HepG2 (cell line): ENCODE measurements around the gene WDHD1. TPM values are rescaled to one million over a fixed set of nuclear protein-coding genes. Genes with fewer than 3 reads are reported as not detected.

Experiments
- ATAD3A ChIP-seq: sonication (generic); formaldehyde crosslinking; IDR thresholded peaks from 2 replicates; pipeline ENCODE4 v1.4.0; 2020; ENCODE audit warnings: missing genetic modification reagents
- BRD4 ChIP-seq: sonication (generic); formaldehyde crosslinking; IDR thresholded peaks from 2 replicates; pipeline ENCODE4 v1.4.0; 2020; ENCODE audit warnings: missing genetic modification reagents
- CBFB ChIP-seq: sonication (generic); formaldehyde crosslinking; IDR thresholded peaks from 2 replicates; pipeline ENCODE4 v1.4.0; 2020; ENCODE audit warnings: missing genetic modification reagents
- ESRRA ChIP-seq: sonication (generic); formaldehyde crosslinking; IDR thresholded peaks from 2 replicates; pipeline ENCODE4 v1.5.1; 2020; ENCODE audit warnings: mild to moderate bottlenecking, low read depth, missing genetic modification reagents
- HNRNPL ChIP-seq: fragments of 200-400 bp; formaldehyde crosslinking; IDR thresholded peaks from 2 replicates; pipeline ENCODE4 v1.6.1; 2017; ENCODE audit warnings: mild to moderate bottlenecking, low read depth, low read length
- IKZF4 ChIP-seq: sonication (generic); formaldehyde crosslinking; IDR thresholded peaks from 2 replicates; pipeline ENCODE4 v1.5.1; 2020; ENCODE audit warnings: borderline replicate concordance, mild to moderate bottlenecking, low read depth, missing genetic modification reagents; ENCODE audit errors: not compliant biosample characterization
- KDM4B ChIP-seq: sonication (generic); formaldehyde crosslinking; IDR thresholded peaks from 2 replicates; pipeline ENCODE4 v1.4.0; 2020; ENCODE audit warnings: missing genetic modification reagents
- SCMH1 ChIP-seq: sonication (generic); formaldehyde crosslinking; IDR thresholded peaks from 2 replicates; pipeline ENCODE4 v1.9.0; 2021; ENCODE audit warnings: missing genetic modification reagents, mild to moderate bottlenecking, borderline replicate concordance
- SOX13 ChIP-seq, 3 experiments: fragments of 450-650 bp in 1 of 3; sonication (generic) in 1 of 3; formaldehyde crosslinking in 1 of 3; IDR thresholded peaks in 2 of 3; conservative IDR thresholded peaks in 1 of 3; 2 replicates each; pipeline versions ENCODE4 v1.5.0 to v1.6.1; 2016 to 2020; ENCODE audit warnings: antibody characterized with exemption in 1 of 3, mild to moderate bottlenecking in 1 of 3, missing compliant biosample characterization in 1 of 3, missing genetic modification reagents in 1 of 3, moderate library complexity in 1 of 3
- SP140L ChIP-seq: sonication (generic); formaldehyde crosslinking; IDR thresholded peaks from 2 replicates; pipeline ENCODE4 v1.4.0; 2020; ENCODE audit warnings: missing genetic modification reagents, borderline replicate concordance
- SP2 ChIP-seq: sonication (generic); formaldehyde crosslinking; IDR thresholded peaks from 2 replicates; pipeline ENCODE4 v1.5.1; 2020; ENCODE audit warnings: mild to moderate bottlenecking, missing genetic modification reagents
- TCF12 ChIP-seq, 2 experiments: fragments of 450-650 bp in 1 of 2; sonication (generic) in 1 of 2; formaldehyde crosslinking in 1 of 2; IDR thresholded peaks; 2 replicates each; pipeline versions ENCODE4 v1.6.1 to v1.8.0; 2017 to 2022; ENCODE audit warnings: antibody characterized with exemption in 1 of 2, mild to moderate bottlenecking in 1 of 2, missing genetic modification reagents in 1 of 2, moderate library complexity in 1 of 2
- THYN1 ChIP-seq: sonication (generic); formaldehyde crosslinking; IDR thresholded peaks from 2 replicates; pipeline ENCODE4 v1.8.1; 2023; ENCODE audit warnings: low read depth, mild to moderate bottlenecking, moderate library complexity, missing genetic modification reagents, borderline replicate concordance
- YY1 ChIP-seq: IDR thresholded peaks from 2 replicates; pipeline ENCODE4 v1.6.1; 2011; ENCODE audit warnings: low read length, low read depth, moderate library complexity, mild to moderate bottlenecking; ENCODE audit not compliant: insufficient read depth, insufficient replicate concordance
- ZEB1 ChIP-seq: IDR thresholded peaks from 2 replicates; pipeline ENCODE4 v1.6.1; 2012; ENCODE audit warnings: mild to moderate bottlenecking, low read depth, inconsistent platforms; ENCODE audit not compliant: insufficient replicate concordance
- ZNF292 ChIP-seq: sonication (generic); formaldehyde crosslinking; IDR thresholded peaks from 2 replicates; pipeline ENCODE4 v1.8.1; 2022; ENCODE audit warnings: mild to moderate bottlenecking, low read depth, missing genetic modification reagents, borderline replicate concordance
- ZNF772 ChIP-seq: sonication (generic); formaldehyde crosslinking; IDR thresholded peaks from 2 replicates; pipeline ENCODE4 v1.5.0; 2020; ENCODE audit warnings: mild to moderate bottlenecking, missing genetic modification reagents
- ZNF775 ChIP-seq: sonication (generic); formaldehyde crosslinking; IDR thresholded peaks from 2 replicates; pipeline ENCODE4 v1.4.0; 2020; ENCODE audit warnings: missing genetic modification reagents, mild to moderate bottlenecking, moderate library complexity, borderline replicate concordance
- polyA plus RNA-seq, 8 experiments: library from polyadenylated mRNA; depleted of rRNA in 3 of 8; stranded (reverse) in 7 of 8; unstranded in 1 of 8; fragments of >200 nt; fragmentation: Illumina TruSeq in 4 of 8; extraction: Trizol in 4 of 8; gene quantifications; 2 replicates each; pipeline versions ENCODE4 v1.2.1 to v1.2.3, GENCODE V29; 2011 to 2016; ENCODE audit warnings: low read depth in 4 of 8, missing spikeins in 1 of 8, mixed read lengths in 1 of 8; ENCODE audit not compliant: insufficient read depth in 1 of 8
- total RNA-seq, 5 experiments: library from RNA; depleted of rRNA; stranded (reverse); fragments of >200 nt; fragmentation: Illumina TruSeq; extraction: Trizol; gene quantifications; 2 replicates each; pipeline ENCODE4 v1.2.3, GENCODE V29; 2016; ENCODE audit warnings: low read depth in 1 of 5
- TF ChIP-seq, protein P1 (sequence below): sonication (generic); formaldehyde crosslinking; IDR thresholded peaks from 2 replicates; pipeline ENCODE4 v1.8.0; 2022; ENCODE audit warnings: low read depth, missing genetic modification reagents
- TF ChIP-seq, protein P2 (sequence below): sonication (generic); formaldehyde crosslinking; conservative IDR thresholded peaks from 2 replicates; pipeline ENCODE4 v1.4.0; 2020; ENCODE audit warnings: missing genetic modification reagents
- TF ChIP-seq, protein P3 (sequence below), 2 experiments: sonication (generic) in 1 of 2; formaldehyde crosslinking in 1 of 2; IDR thresholded peaks; 2 replicates each; pipeline versions ENCODE4 v1.5.1 to v1.6.1; 2011 to 2020; ENCODE audit warnings: borderline replicate concordance in 1 of 2, low read depth in 1 of 2, low read length in 1 of 2, mild to moderate bottlenecking in 1 of 2, missing genetic modification reagents in 1 of 2, moderate library complexity in 1 of 2
- TF ChIP-seq, protein P4 (sequence below): sonication (generic); formaldehyde crosslinking; IDR thresholded peaks from 2 replicates; pipeline ENCODE4 v1.4.0; 2020; ENCODE audit warnings: missing genetic modification reagents, mild to moderate bottlenecking, borderline replicate concordance

The WDHD1 gene
- total and polyA plus RNA-seq, 2 of the 13 experiments (the other 11 are each of a cell fraction or from before 2014, with no cell fraction given), result 5.5 to 27.5 TPM

DNA sequence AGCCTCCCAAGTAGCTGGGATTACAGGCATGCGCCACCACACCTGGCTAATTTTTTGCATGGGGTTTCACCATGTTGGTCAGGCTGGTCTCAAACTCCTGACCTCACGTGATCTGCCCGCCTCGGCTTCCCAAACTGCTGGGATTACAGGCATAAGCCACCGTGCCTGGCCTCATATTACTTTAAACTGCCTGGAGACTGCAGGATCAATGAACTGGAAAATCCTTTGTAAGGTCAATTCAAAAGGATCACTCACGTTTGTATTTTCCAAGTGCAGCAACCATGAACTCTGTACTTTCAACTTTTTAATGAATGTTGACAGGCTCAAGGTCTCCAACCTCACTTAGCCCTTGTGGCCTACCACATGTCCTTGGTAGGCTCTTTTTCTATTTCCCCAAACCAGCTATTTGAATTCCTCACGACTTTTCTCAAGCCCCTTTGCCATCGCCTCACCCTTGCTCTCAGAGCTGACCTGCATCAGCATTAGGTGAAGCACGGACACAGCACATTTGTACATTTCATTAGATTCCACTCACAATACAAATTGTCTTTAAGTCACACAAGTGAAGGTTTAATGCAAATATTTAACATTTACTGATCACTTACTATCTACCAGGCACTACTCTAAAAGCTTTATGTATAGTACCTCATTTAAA is 82.0 kb downstream of the WDHD1 start (continued):
- TF ChIP-seq KDM4B (no peak), ESRRA (CRISPR knock-in tag) (peak; percentile 95), BRD4 (CRISPR knock-in tag) (no peak), SP2 (CRISPR knock-in tag) (no peak), ZEB1 (no peak), SP140L (CRISPR knock-in tag) (no peak), SOX13 (IDR thresholded peaks at IDR 0.05) (peak; percentile 47; the same call in 1 of the 2 replicates), SOX13 (CRISPR knock-in tag; conservative IDR thresholded peaks at IDR 0.05 in 1 of 2, IDR thresholded peaks at IDR 0.05 in 1 of 2) (peak in 1 of 2 experiments; percentile 91; a peak in 2 of 4 replicates), ZNF772 (CRISPR knock-in tag) (peak; percentile 61; the same call in 1 of the 2 replicates), HNRNPL (no peak), IKZF4 (no peak), TCF12 (IDR thresholded peaks at IDR 0.05) (no peak), TCF12 (CRISPR knock-in tag; IDR thresholded peaks at IDR 0.05) (no peak), ZNF775 (CRISPR knock-in tag) (no peak), THYN1 (CRISPR knock-in tag) (no peak), ZNF292 (CRISPR knock-in tag) (no peak), SCMH1 (CRISPR knock-in tag) (no peak), CBFB (CRISPR knock-in tag) (no peak), ATAD3A (CRISPR knock-in tag) (no peak), YY1 (no peak)
- TF ChIP-seq, protein P1, sequence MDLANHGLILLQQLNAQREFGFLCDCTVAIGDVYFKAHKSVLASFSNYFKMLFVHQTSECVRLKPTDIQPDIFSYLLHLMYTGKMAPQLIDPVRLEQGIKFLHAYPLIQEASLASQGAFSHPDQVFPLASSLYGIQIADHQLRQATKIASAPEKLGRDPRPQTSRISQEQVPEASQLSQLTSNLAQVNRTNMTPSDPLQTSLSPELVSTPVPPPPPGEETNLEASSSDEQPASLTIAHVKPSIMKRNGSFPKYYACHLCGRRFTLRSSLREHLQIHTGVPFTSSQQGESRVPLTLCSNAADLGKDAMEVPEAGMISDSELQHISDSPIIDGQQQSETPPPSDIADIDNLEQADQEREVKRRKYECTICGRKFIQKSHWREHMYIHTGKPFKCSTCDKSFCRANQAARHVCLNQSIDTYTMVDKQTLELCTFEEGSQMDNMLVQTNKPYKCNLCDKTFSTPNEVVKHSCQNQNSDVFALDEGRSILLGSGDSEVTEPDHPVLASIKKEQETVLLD (CRISPR knock-in tag), result no peak
- TF ChIP-seq, protein P2, sequence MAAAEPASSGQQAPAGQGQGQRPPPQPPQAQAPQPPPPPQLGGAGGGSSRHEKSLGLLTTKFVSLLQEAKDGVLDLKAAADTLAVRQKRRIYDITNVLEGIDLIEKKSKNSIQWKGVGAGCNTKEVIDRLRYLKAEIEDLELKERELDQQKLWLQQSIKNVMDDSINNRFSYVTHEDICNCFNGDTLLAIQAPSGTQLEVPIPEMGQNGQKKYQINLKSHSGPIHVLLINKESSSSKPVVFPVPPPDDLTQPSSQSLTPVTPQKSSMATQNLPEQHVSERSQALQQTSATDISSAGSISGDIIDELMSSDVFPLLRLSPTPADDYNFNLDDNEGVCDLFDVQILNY (CRISPR knock-in tag), result no peak
- TF ChIP-seq, protein P3, sequence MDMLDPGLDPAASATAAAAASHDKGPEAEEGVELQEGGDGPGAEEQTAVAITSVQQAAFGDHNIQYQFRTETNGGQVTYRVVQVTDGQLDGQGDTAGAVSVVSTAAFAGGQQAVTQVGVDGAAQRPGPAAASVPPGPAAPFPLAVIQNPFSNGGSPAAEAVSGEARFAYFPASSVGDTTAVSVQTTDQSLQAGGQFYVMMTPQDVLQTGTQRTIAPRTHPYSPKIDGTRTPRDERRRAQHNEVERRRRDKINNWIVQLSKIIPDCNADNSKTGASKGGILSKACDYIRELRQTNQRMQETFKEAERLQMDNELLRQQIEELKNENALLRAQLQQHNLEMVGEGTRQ (IDR thresholded peaks at IDR 0.05; ENCODE audit: low read depth, low read length), result no peak
- TF ChIP-seq, protein P3 (CRISPR knock-in tag; IDR thresholded peaks at IDR 0.05; ENCODE audit: borderline replicate concordance), result peak; percentile 63
- TF ChIP-seq, protein P4, sequence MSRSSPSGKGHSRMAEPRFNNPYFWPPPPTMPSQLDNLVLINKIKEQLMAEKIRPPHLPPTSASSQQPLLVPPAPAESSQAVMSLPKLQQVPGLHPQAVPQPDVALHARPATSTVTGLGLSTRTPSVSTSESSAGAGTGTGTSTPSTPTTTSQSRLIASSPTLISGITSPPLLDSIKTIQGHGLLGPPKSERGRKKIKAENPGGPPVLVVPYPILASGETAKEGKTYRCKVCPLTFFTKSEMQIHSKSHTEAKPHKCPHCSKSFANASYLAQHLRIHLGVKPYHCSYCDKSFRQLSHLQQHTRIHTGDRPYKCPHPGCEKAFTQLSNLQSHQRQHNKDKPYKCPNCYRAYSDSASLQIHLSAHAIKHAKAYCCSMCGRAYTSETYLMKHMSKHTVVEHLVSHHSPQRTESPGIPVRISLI, result no peak
